ENCODE data around the gene SLC25A41.

DNA sequence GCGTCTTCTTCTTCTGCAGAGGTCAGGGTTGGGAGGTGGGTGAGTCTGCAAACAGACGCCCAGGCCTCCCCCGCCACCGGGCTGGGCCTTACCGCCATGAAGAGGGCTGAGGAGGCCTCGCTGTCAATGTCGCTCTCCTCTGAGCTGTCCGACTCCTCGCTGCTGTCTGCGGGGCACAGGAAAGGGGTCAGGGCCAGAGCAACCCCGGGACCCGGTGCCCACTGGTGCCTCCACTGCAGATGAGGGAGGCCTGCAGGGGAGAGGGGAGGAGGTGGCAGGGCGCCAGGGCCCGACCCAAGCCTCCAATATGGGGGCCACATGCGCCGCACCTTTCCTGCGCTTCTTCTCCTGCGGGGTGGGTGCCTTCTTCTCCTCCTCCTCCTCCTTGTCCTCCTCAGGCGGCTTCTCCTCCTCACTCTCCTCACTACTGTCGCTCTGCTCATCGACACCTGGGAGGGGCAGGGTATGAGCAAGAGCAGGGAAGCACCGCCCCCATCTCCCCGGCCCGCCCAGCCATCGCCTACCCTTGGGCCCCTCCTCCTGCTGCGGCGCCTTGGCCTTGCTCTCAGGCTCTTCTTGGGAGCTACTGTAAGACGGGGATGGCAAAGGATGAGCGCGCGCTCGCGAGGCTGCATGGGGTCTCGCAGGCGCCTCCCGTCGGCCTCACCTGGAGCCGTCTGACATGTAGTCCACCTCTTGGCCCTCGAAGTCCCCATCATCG, 52.4 kb downstream of the SLC25A41 start:
- TF ChIP-seq POU2F2 (IDR thresholded peaks at IDR 0.05; ENCODE audit: low read depth, low read length) (no peak), POLR2A (IDR thresholded peaks at IDR 0.05; ENCODE audit: low read depth, low read length) (no peak), POLR2AphosphoS5 (IDR thresholded peaks at IDR 0.05; ENCODE audit: low read depth, low read length) (no peak), TAF1 (IDR thresholded peaks at IDR 0.05; ENCODE audit: low read depth, low read length) (no peak), PAX5 (IDR thresholded peaks at IDR 0.05; ENCODE audit: insufficient read depth, low read length, severe bottlenecking) (no peak)
